IPS-20b (cell line): Measurements from ENCODE around the gene MED31.

Experiments
- H3K27ac ChIP-seq: one replicate; pipeline ENCODE4 v1.5.1; 2013; ENCODE audit warnings: low read length
- H3K27me3 ChIP-seq: 2 replicates; pipeline ENCODE4 v1.6.1; 2013; ENCODE audit warnings: mild to moderate bottlenecking, low read length, inconsistent platforms; ENCODE audit not compliant: insufficient read depth
- H3K36me3 ChIP-seq: 2 replicates; pipeline ENCODE4 v1.6.1; 2013; ENCODE audit warnings: low read depth, mild to moderate bottlenecking, inconsistent platforms, low read length, moderate library complexity; ENCODE audit not compliant: insufficient read depth
- H3K4me1 ChIP-seq: 2 replicates; pipeline ENCODE4 v1.6.1; 2013; ENCODE audit warnings: mild to moderate bottlenecking, control low read depth, inconsistent platforms, low read length, moderate library complexity; ENCODE audit not compliant: insufficient read depth
- H3K4me3 ChIP-seq: 2 replicates; pipeline ENCODE4 v1.5.1; 2013; ENCODE audit warnings: mild to moderate bottlenecking, low read length, inconsistent platforms
- H3K9ac ChIP-seq: 2 replicates; pipeline ENCODE4 v1.6.1; 2013; ENCODE audit warnings: low read depth, mild to moderate bottlenecking, inconsistent platforms, low read length, moderate library complexity
- H3K9me3 ChIP-seq: 2 replicates; pipeline ENCODE4 v1.6.1; 2013; ENCODE audit warnings: mild to moderate bottlenecking, low read depth, low read length, inconsistent platforms; ENCODE audit not compliant: insufficient read depth

The MED31 gene

GRCh38 chr17:6675201-6675825 is 23.9 kb upstream of the MED31 start:
- H3K4me3 ChIP-seq = no peak overlapping the region
- 0 out of 2 replicates have a peak, but pooled peaks cover 4% of the 10 kb centered on the region for H3K4me1 ChIP-seq
- no peak overlapping the region for H3K27ac ChIP-seq
- no peaks in the 10 kb centered on the region for H3K36me3 ChIP-seq
- H3K27me3 ChIP-seq = no peaks in the 10 kb centered on the region
- H3K9me3 ChIP-seq = no peaks in the 10 kb centered on the region
- no peak overlapping the region for H3K9ac ChIP-seq

- Histone ChIP-seq H3K4me3 (no peak overlapping the region), H3K4me1 (0 out of 2 replicates have a peak, but pooled peaks cover 4% of the 10 kb centered on the region), H3K36me3 (no peaks in the 10 kb centered on the region), H3K9me3 (no peaks in the 10 kb centered on the region), H3K9ac (no peak overlapping the region), H3K27me3 (no peaks in the 10 kb centered on the region), H3K27ac (no peak overlapping the region)
These were observed 23.2 kb upstream of the MED31 start for GRCh38 chr17:6674586-6674985.

GRCh38 chr17:6671431-6671830 is 20.0 kb upstream of the MED31 start:
- H3K9me3 ChIP-seq = no peaks in the 10 kb centered on the region
- peaks cover 6% of the 10 kb centered on the region for H3K27me3 ChIP-seq
- 0 out of 2 replicates have a peak, but pooled peaks cover 4% of the 10 kb centered on the region for H3K4me1 ChIP-seq
- no peak overlapping the region for H3K4me3 ChIP-seq
- no peak overlapping the region for H3K9ac ChIP-seq
- no peak overlapping the region for H3K27ac ChIP-seq
- no peaks in the 10 kb centered on the region for H3K36me3 ChIP-seq

- H3K9ac ChIP-seq = no peak overlapping the region
- H3K4me1 ChIP-seq = 0 out of 2 replicates have a peak, but pooled peaks cover 3% of the 10 kb centered on the region
- no peaks in the 10 kb centered on the region for H3K36me3 ChIP-seq
- H3K27ac ChIP-seq = no peak overlapping the region
- no peaks in the 10 kb centered on the region for H3K9me3 ChIP-seq
- H3K27me3 ChIP-seq = peaks cover 10% of the 10 kb centered on the region
- no peak overlapping the region for H3K4me3 ChIP-seq
These were observed 19.6 kb upstream of the MED31 start for GRCh38 chr17:6670999-6671398.

- Histone ChIP-seq H3K9ac (no peak overlapping the region), H3K27ac (no peak overlapping the region), H3K27me3 (peaks cover 13% of the 10 kb centered on the region)
These were observed 19.2 kb upstream of the MED31 start for GRCh38 chr17:6670571-6670970.

GRCh38 chr17:6669479-6670212 is 18.2 kb upstream of the MED31 start:
- Histone ChIP-seq H3K36me3 (no peaks in the 10 kb centered on the region), H3K4me3 (no peak overlapping the region), H3K4me1 (no peaks in the 10 kb centered on the region), H3K9ac (no peak overlapping the region), H3K27ac (no peak overlapping the region), H3K27me3 (peaks cover 20% of the 10 kb centered on the region), H3K9me3 (no peaks in the 10 kb centered on the region)

More at GRCh38 chr17:6670571-6670970, 19.2 kb upstream of the MED31 start:
- Histone ChIP-seq H3K36me3 (no peaks in the 10 kb centered on the region), H3K4me3 (no peak overlapping the region), H3K4me1 (no peaks in the 10 kb centered on the region), H3K9me3 (no peaks in the 10 kb centered on the region)

GRCh38 chr17:6668727-6669425 is 17.5 kb upstream of the MED31 start:
- Histone ChIP-seq H3K4me1 (no peaks in the 10 kb centered on the region), H3K4me3 (no peak overlapping the region), H3K9me3 (no peaks in the 10 kb centered on the region), H3K9ac (no peak overlapping the region), H3K27ac (no peak overlapping the region), H3K36me3 (no peaks in the 10 kb centered on the region), H3K27me3 (peaks cover 23% of the 10 kb centered on the region)

- H3K9me3 ChIP-seq = no peaks in the 10 kb centered on the region
- H3K4me3 ChIP-seq = no peak overlapping the region
- peaks cover 24% of the 10 kb centered on the region for H3K27me3 ChIP-seq
- H3K4me1 ChIP-seq = no peaks in the 10 kb centered on the region
- no peak overlapping the region for H3K9ac ChIP-seq
- H3K36me3 ChIP-seq = no peaks in the 10 kb centered on the region
- no peak overlapping the region for H3K27ac ChIP-seq
These were observed 16.8 kb upstream of the MED31 start for GRCh38 chr17:6668219-6668618.

- Histone ChIP-seq H3K4me1 (no peaks in the 10 kb centered on the region), H3K36me3 (no peaks in the 10 kb centered on the region), H3K9ac (no peak overlapping the region), H3K27me3 (peaks cover 24% of the 10 kb centered on the region), H3K27ac (no peak overlapping the region), H3K9me3 (no peaks in the 10 kb centered on the region), H3K4me3 (no peak overlapping the region)
These were observed 16.1 kb upstream of the MED31 start for GRCh38 chr17:6667516-6667915.

- no peak overlapping the region for H3K27ac ChIP-seq
- peaks cover 25% of the 10 kb centered on the region for H3K27me3 ChIP-seq
- H3K9me3 ChIP-seq = no peaks in the 10 kb centered on the region
- H3K4me1 ChIP-seq = no peaks in the 10 kb centered on the region
- no peak overlapping the region for H3K9ac ChIP-seq
- no peaks in the 10 kb centered on the region for H3K36me3 ChIP-seq
- no peak overlapping the region for H3K4me3 ChIP-seq
These were observed 15.2 kb upstream of the MED31 start for GRCh38 chr17:6666557-6666956.

- H3K27me3 ChIP-seq = peaks cover 30% of the 10 kb centered on the region
- H3K36me3 ChIP-seq = no peaks in the 10 kb centered on the region
- no peak overlapping the region for H3K4me3 ChIP-seq
- H3K4me1 ChIP-seq = no peaks in the 10 kb centered on the region
- H3K9me3 ChIP-seq = no peaks in the 10 kb centered on the region
- H3K9ac ChIP-seq = no peak overlapping the region
- no peak overlapping the region for H3K27ac ChIP-seq
These were observed 14.7 kb upstream of the MED31 start for GRCh38 chr17:6666077-6666521.
